ENCODE data around the gene PCDHB9.
"Not testable (repeated sequence)": the region's sequence is repeated elsewhere in the genome, so short reads cannot be mapped to it uniquely, and the experiment has no call there.

The PCDHB9 gene

DNA sequence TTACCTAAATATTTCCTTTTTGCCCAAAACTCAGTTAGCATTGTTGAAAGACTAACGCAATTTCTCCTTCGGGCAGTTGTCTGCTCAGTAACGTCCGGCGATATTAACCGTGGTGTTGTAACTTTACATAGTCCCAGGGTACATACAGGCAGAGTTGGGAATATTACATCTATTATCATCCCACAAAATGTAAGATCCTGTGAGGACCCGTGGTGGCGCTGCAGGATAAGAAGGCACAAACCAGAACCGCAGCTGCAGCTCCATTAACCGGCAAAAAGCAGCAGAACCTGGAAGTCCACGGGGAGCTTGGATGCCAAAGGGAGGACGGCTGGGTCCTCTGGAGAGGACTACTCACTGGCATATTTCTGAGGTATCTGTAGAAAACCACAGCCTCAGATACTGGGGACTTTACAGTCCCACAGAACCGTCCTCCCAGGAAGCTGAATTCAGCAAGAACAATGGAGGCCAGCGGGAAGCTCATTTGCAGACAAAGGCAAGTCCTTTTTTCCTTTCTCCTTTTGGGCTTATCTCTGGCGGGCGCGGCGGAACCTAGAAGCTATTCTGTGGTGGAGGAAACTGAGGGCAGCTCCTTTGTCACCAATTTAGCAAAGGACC lies 9.3 kb upstream of the PCDHB9 start, which contains the start of gene PCDHB8:
Gene PCDHB8, plus strand, starts transcription at position 214 of the 615 bp plus-strand sequence. Its CDS starts 245 bp downstream, at position 459.
- H3K4me3 Mint-ChIP-seq; H3K27ac Mint-ChIP-seq; H3K9me3 Mint-ChIP-seq (ENCODE audit: low read depth); H3K4me1 Mint-ChIP-seq (ENCODE audit: low read depth); H3K36me3 Mint-ChIP-seq: not testable (repeated sequence)
- peaks cover 22% of the 10 kb centered on the region for H3K27me3 Mint-ChIP-seq

DNA sequence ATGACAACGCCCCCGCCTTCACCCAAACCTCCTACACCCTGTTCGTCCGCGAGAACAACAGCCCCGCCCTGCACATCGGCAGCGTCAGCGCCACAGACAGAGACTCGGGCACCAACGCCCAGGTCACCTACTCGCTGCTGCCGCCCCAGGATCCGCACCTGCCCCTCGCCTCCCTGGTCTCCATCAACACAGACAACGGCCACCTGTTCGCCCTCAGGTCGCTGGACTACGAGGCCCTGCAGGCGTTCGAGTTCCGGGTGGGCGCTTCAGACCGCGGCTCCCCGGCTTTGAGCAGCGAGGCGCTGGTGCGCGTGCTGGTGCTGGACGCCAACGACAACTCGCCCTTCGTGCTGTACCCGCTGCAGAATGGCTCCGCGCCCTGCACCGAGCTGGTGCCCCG lies 7.6 kb upstream of the PCDHB9 start:
- H3K27ac Mint-ChIP-seq; H3K36me3 Mint-ChIP-seq; H3K4me1 Mint-ChIP-seq (ENCODE audit: low read depth); H3K4me3 Mint-ChIP-seq; H3K9me3 Mint-ChIP-seq (ENCODE audit: low read depth): not testable (repeated sequence)
- peaks cover 24% of the 10 kb centered on the region for H3K27me3 Mint-ChIP-seq

DNA sequence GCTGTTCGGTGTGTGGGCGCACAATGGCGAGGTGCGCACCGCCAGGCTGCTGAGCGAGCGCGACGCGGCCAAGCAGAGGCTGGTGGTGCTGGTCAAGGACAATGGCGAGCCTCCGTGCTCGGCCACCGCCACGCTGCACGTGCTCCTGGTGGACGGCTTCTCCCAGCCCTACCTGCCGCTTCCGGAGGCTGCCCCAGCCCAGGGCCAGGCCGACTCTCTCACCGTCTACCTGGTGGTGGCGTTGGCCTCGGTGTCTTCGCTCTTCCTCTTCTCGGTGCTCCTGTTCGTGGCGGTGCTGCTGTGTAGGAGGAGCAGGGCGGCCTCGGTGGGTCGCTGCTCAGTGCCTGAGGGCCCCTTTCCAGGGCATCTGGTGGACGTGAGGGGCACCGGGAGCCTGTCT lies 7.1 kb upstream of the PCDHB9 start:
- Mint-ChIP-seq H3K36me3 (peaks cover 10% of the 10 kb centered on the region), H3K27me3 (peaks cover 28% of the 10 kb centered on the region)
- not testable (repeated sequence) for H3K27ac Mint-ChIP-seq; H3K4me1 Mint-ChIP-seq (ENCODE audit: low read depth); H3K4me3 Mint-ChIP-seq; H3K9me3 Mint-ChIP-seq (ENCODE audit: low read depth)

DNA sequence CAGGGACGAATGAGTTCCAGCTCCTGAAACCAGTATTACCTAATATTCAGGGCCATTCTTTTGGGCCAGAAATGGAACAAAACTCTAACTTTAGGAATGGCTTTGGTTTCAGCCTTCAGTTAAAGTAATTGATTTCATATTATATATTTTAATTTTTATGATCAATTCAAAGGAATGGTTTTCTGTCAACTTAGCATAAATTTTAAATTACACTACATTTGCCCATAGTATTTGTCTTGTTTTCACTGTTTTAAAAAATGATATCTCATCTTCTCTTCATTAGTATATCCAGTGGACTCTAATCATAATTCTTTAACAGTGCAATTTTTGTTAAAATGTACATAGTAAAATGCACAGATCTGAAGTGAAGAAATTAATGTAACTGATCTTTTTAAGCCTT lies 6.6 kb upstream of the PCDHB9 start:
- Mint-ChIP-seq H3K4me1 (ENCODE audit: low read depth) (peaks cover 2% of the 10 kb centered on the region), H3K27ac (no peak overlapping the region), H3K4me3 (no peak overlapping the region), H3K36me3 (peaks cover 9% of the 10 kb centered on the region), H3K9me3 (ENCODE audit: low read depth) (peaks cover 7% of the 10 kb centered on the region), H3K27me3 (peaks cover 30% of the 10 kb centered on the region)

DNA sequence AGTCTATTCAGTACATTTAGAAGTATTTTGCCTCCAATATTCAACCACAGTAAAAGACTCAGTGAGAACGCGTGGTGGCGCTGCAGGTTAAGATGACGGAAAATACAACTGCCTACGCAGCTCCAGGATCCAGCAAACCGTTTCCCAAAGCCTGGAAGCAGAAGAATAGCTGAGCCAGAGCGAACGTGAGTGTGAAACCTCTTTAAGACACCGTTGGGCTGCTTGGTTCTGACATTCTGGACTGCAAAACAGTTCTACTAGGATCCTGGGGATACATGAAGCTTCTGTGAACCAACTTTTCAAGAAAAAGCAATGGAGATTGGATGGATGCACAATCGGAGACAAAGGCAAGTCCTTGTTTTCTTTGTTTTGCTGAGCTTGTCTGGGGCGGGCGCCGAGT lies 4.7 kb upstream of the PCDHB9 start, which contains the start of gene PCDHB16:
Gene PCDHB16, plus strand, starts transcription at position 140 of the 400 bp plus-strand sequence. Its CDS starts 173 bp downstream, at position 313.
- Mint-ChIP-seq H3K4me3 (no peak within 1 kb of the TSS), H3K36me3 (peaks cover 9% of the 10 kb centered on the region), H3K27ac (no peak within 1 kb of the TSS), H3K27me3 (peaks cover 40% of the 10 kb centered on the region), H3K4me1 (ENCODE audit: low read depth) (peaks cover 5% of the 10 kb centered on the region), H3K9me3 (ENCODE audit: low read depth) (peaks cover 7% of the 10 kb centered on the region)

DNA sequence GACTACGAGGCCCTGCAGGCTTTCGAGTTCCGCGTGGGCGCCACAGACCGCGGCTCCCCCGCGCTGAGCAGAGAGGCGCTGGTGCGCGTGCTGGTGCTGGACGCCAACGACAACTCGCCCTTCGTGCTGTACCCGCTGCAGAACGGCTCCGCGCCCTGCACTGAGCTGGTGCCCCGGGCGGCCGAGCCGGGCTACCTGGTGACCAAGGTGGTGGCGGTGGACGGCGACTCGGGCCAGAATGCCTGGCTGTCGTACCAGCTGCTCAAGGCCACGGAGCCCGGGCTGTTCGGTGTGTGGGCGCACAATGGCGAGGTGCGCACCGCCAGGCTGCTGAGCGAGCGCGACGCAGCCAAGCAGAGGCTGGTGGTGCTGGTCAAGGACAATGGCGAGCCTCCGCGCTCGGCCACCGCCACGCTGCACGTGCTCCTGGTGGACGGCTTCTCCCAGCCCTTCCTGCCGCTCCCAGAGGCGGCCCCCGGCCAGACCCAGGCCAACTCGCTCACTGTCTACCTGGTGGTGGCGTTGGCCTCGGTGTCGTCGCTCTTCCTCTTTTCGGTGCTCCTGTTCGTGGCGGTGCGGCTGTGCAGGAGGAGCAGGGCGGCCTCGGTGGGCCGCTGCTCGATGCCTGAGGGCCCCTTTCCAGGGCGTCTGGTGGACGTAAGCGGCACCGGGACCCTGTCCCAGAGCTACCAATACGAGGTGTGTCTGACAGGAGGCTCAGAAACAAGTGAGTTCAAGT lies 2.7 kb upstream of the PCDHB9 start:
- peaks cover 14% of the 10 kb centered on the region for H3K36me3 Mint-ChIP-seq
- not testable (repeated sequence) for H3K9me3 Mint-ChIP-seq (ENCODE audit: low read depth)

DNA sequence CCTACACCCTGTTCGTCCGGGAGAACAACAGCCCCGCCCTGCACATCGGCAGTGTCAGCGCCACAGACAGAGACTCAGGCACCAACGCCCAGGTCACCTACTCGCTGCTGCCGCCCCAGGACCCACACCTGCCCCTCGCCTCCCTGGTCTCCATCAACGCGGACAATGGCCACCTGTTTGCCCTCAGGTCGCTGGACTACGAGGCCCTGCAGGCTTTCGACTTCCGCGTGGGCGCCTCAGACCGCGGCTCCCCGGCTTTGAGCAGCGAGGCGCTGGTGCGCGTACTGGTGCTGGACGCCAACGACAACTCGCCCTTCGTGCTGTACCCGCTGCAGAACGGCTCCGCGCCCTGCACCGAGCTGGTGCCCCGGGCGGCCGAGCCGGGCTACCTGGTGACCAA lies 1.7 kb downstream of the PCDHB9 start:
- Mint-ChIP-seq H3K9me3 (ENCODE audit: low read depth) (peaks cover 14% of the 10 kb centered on the region), H3K27me3 (peaks cover 47% of the 10 kb centered on the region), H3K36me3 (peaks cover 16% of the 10 kb centered on the region)
- not testable (repeated sequence) for H3K4me1 Mint-ChIP-seq (ENCODE audit: low read depth); H3K4me3 Mint-ChIP-seq; H3K27ac Mint-ChIP-seq

More for the DNA sequence above, 2.7 kb upstream of the PCDHB9 start:
- not testable (repeated sequence) for H3K4me1 Mint-ChIP-seq (ENCODE audit: low read depth); H3K27ac Mint-ChIP-seq; H3K4me3 Mint-ChIP-seq
- peaks cover 51% of the 10 kb centered on the region for H3K27me3 Mint-ChIP-seq

DNA sequence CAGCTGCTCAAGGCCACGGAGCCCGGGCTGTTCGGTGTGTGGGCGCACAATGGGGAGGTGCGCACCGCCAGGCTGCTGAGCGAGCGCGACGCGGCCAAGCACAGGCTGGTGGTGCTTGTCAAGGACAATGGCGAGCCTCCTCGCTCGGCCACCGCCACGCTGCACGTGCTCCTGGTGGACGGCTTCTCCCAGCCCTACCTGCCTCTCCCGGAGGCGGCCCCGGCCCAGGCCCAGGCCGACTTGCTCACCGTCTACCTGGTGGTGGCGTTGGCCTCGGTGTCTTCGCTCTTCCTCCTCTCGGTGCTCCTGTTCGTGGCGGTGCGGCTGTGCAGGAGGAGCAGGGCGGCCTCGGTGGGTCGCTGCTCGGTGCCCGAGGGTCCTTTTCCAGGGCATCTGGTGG lies 2.2 kb downstream of the PCDHB9 start:
- H3K27ac Mint-ChIP-seq; H3K4me1 Mint-ChIP-seq (ENCODE audit: low read depth); H3K4me3 Mint-ChIP-seq: not testable (repeated sequence)
- Mint-ChIP-seq H3K9me3 (ENCODE audit: low read depth) (peaks cover 14% of the 10 kb centered on the region), H3K36me3 (peaks cover 16% of the 10 kb centered on the region), H3K27me3 (peaks cover 46% of the 10 kb centered on the region)

DNA sequence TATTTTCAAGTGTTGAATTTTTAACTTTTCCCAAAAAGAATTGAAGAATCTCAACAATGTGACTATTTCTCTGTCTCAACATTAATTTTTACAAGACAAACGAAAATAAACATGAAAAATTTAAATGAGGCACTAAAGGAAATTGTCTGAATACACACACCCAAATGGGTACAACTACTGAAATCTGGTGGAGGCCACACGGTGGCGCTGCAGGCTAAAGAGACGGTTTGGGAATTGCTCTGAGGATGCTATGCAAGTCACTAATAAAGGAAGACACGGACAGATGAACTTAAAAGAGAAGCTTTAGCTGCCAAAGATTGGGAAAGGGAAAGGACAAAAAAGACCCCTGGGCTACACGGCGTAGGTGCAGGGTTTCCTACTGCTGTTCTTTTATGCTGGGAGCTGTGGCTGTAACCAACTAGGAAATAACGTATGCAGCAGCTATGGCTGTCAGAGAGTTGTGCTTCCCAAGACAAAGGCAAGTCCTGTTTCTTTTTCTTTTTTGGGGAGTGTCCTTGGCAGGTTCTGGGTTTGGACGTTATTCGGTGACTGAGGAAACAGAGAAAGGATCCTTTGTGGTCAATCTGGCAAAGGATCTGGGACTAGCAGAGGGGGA lies 5.3 kb downstream of the PCDHB9 start, which contains the start of gene PCDHB10:
Gene PCDHB10, plus strand, starts transcription at position 244 of the 616 bp plus-strand sequence. Its CDS starts 200 bp downstream, at position 444.
- Mint-ChIP-seq H3K27ac (no peak within 1 kb of the TSS), H3K27me3 (peaks cover 33% of the 10 kb centered on the region), H3K9me3 (ENCODE audit: low read depth) (peaks cover 28% of the 10 kb centered on the region), H3K4me1 (ENCODE audit: low read depth) (no peaks in the 10 kb centered on the region), H3K4me3 (no peak within 1 kb of the TSS), H3K36me3 (peaks cover 16% of the 10 kb centered on the region)

DNA sequence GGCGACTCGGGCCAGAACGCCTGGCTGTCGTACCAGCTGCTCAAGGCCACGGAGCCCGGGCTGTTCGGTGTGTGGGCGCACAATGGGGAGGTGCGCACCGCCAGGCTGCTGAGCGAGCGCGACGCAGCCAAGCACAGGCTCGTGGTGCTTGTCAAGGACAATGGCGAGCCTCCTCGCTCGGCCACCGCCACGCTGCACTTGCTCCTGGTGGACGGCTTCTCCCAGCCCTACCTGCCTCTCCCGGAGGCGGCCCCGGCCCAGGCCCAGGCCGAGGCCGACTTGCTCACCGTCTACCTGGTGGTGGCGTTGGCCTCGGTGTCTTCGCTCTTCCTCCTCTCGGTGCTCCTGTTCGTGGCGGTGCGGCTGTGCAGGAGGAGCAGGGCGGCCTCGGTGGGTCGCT lies 7.4 kb downstream of the PCDHB9 start:
- H3K27me3 Mint-ChIP-seq: peaks cover 33% of the 10 kb centered on the region
- H3K4me1 Mint-ChIP-seq (ENCODE audit: low read depth); H3K27ac Mint-ChIP-seq; H3K4me3 Mint-ChIP-seq: not testable (repeated sequence)
- peaks cover 40% of the 10 kb centered on the region for H3K9me3 Mint-ChIP-seq (ENCODE audit: low read depth)
- peaks cover 14% of the 10 kb centered on the region for H3K36me3 Mint-ChIP-seq

DNA sequence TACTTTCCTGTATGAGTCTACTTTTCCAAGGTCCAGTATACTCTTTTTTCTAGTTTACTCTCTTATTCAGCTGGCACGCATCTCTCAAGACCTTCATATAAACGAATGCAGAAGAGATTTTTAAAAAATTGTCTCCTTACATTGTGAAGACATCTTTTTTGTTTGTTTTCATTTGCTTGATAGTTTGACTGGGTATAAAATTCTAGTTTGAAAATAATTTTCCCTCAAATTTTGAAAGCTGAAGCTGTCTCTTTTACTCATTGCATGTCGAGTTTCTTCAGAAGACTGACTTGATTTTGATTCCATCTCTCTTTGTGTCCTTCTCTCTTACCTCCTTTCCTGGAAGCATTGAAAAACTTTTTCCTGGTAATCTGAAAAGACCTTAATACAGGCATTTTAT lies 9.4 kb downstream of the PCDHB9 start:
- Mint-ChIP-seq H3K27me3 (peaks cover 44% of the 10 kb centered on the region), H3K4me1 (ENCODE audit: low read depth) (no peaks in the 10 kb centered on the region), H3K36me3 (peaks cover 15% of the 10 kb centered on the region), H3K27ac (no peak overlapping the region), H3K9me3 (ENCODE audit: low read depth) (peaks cover 42% of the 10 kb centered on the region), H3K4me3 (no peak overlapping the region)

DNA sequence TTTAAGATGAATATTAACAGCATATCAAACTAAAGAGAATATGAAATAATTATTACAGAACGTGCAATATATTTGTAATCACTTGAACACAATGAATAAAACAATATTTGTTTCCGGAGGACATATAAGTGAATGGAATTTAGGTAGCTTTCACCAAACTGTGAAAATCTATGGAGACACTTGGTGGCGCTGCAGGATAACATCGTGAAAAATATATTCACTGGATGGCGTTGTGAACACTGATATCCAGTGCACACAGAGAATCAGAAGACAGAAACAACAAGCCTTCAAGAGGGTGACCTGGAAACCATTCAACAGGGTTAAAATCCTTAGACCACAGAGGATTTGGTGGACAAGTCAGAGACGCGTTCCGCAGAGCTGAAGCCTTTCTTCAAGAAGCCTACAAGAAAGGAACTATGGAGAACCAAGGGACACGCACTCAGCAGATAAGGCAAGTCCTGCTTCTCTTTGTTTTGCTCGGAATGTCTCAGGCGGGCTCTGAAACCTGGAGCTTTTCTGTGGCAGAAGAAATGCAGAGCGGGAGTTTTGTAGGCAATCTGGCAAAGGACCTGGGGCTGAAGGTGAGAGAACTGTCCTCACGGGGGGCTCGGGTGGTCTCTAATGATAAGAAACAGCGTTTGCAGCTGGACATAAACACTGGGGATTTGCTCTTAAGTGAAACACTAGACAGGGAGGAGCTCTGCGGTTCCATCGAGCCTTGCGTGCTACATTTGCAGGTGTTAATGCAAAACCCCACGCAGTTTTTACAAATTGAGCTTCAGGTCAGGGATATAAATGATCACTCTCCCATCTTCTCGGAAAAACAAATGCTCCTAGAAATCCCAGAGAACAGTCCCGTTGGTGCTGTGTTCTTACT lies 12.6 kb downstream of the PCDHB9 start, which contains the start of gene PCDHB11:
Gene PCDHB11, plus strand, starts transcription at position 269 of the 877 bp plus-strand sequence. Its CDS starts 148 bp downstream, at position 417.
- Mint-ChIP-seq H3K4me3 (no peak within 1 kb of the TSS), H3K27me3 (peaks cover 32% of the 10 kb centered on the region), H3K36me3 (peaks cover 10% of the 10 kb centered on the region), H3K27ac (no peak within 1 kb of the TSS), H3K4me1 (ENCODE audit: low read depth) (no peaks in the 10 kb centered on the region), H3K9me3 (ENCODE audit: low read depth) (peaks cover 31% of the 10 kb centered on the region)

DNA sequence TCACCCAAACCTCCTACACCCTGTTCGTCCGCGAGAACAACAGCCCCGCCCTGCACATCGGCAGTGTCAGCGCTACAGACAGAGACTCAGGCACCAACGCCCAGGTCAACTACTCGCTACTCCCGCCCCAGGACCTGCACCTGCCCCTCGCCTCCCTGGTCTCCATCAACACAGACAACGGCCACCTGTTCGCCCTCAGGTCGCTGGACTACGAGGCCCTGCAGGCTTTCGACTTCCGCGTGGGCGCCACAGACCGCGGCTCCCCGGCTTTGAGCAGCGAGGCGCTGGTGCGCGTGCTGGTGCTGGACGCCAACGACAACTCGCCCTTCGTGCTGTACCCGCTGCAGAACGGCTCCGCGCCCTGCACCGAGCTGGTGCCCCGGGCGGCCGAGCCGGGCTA lies 14.2 kb downstream of the PCDHB9 start:
- H3K4me3 Mint-ChIP-seq; H3K36me3 Mint-ChIP-seq; H3K4me1 Mint-ChIP-seq (ENCODE audit: low read depth); H3K27ac Mint-ChIP-seq: not testable (repeated sequence)
- Mint-ChIP-seq H3K27me3 (peaks cover 31% of the 10 kb centered on the region), H3K9me3 (ENCODE audit: low read depth) (peaks cover 26% of the 10 kb centered on the region)

DNA sequence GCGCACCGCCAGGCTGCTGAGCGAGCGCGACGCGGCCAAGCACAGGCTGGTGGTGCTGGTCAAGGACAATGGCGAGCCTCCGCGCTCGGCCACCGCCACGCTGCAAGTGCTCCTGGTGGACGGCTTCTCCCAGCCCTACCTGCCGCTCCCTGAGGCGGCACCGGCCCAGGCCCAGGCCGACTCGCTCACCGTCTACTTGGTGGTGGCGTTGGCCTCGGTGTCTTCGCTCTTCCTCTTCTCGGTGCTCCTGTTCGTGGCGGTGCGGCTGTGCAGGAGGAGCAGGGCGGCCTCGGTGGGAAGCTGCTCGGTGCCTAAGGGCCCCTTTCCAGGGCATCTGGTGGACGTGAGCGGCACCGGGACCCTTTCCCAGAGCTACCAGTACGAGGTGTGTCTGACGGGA lies 14.7 kb downstream of the PCDHB9 start:
- not testable (repeated sequence) for H3K27ac Mint-ChIP-seq; H3K36me3 Mint-ChIP-seq; H3K4me1 Mint-ChIP-seq (ENCODE audit: low read depth); H3K4me3 Mint-ChIP-seq
- Mint-ChIP-seq H3K9me3 (ENCODE audit: low read depth) (peaks cover 21% of the 10 kb centered on the region), H3K27me3 (peaks cover 35% of the 10 kb centered on the region)
